ENCODE measurements around the gene PRKN. TPM values are rescaled to one million over a fixed set of nuclear protein-coding genes. Genes with fewer than 3 reads are reported as not detected.

PRKN gene
- total RNA-seq, 2 donors from 2014 or later: 10.7 to 21.2 TPM

DNA sequence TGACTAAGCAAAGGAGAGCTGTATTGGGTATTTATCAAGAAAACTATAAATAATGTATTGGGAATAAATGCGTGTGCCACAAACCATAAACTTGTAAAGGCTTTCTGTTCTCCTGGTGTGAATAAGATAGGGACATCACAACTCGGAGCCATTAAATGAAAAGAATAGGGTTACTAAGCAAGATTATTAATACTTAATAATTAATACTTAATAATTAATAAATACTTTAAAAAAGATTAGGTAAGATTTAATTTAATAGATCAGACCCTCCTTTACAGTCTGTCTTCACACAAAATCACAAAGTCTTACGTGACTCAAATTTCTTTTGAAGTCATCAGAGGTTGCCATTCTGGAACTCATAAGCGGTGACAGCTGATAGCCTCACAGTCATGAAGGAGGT lies 648.9 kb downstream of the PRKN start:
- H3K4me3 ChIP-seq: no peak overlapping the region

GRCh38 chr6:162078126-162078525 lies 649.4 kb downstream of the PRKN start:
- intact Hi-C loops (cut with DNase I): no loop called here
- Histone ChIP-seq H3K4me3 (no peak overlapping the region), H3K27ac (no peak overlapping the region), H3K27me3 (replicated peaks; ENCODE audit: insufficient read depth) (no peaks in the 10 kb centered on the region), H3K4me1 (replicated peaks) (no peaks in the 10 kb centered on the region), H3K36me3 (no peaks in the 10 kb centered on the region), H3K9me3 (no peaks in the 10 kb centered on the region)
- TF ChIP-seq POLR2AphosphoS5 (IDR thresholded peaks at IDR 0.05) (no peak), POLR2A (IDR thresholded peaks at IDR 0.05) (no peak)
- TF ChIP-seq, protein P1, sequence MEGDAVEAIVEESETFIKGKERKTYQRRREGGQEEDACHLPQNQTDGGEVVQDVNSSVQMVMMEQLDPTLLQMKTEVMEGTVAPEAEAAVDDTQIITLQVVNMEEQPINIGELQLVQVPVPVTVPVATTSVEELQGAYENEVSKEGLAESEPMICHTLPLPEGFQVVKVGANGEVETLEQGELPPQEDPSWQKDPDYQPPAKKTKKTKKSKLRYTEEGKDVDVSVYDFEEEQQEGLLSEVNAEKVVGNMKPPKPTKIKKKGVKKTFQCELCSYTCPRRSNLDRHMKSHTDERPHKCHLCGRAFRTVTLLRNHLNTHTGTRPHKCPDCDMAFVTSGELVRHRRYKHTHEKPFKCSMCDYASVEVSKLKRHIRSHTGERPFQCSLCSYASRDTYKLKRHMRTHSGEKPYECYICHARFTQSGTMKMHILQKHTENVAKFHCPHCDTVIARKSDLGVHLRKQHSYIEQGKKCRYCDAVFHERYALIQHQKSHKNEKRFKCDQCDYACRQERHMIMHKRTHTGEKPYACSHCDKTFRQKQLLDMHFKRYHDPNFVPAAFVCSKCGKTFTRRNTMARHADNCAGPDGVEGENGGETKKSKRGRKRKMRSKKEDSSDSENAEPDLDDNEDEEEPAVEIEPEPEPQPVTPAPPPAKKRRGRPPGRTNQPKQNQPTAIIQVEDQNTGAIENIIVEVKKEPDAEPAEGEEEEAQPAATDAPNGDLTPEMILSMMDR (IDR thresholded peaks at IDR 0.05): no peak
- DNase-seq (ENCODE audit: low spot score): no peak
- WGBS: 65% methylated on average over 3 of the region's 3 CpGs

More for the DNA sequence above, 648.9 kb downstream of the PRKN start:
- 77% methylated on average over 4 of the region's 4 CpGs for WGBS
- Histone ChIP-seq H3K27ac (no peak overlapping the region), H3K27me3 (replicated peaks; ENCODE audit: insufficient read depth) (no peaks in the 10 kb centered on the region), H3K4me1 (replicated peaks) (no peaks in the 10 kb centered on the region), H3K9me3 (no peaks in the 10 kb centered on the region), H3K36me3 (no peaks in the 10 kb centered on the region)
- TF ChIP-seq POLR2AphosphoS5 (IDR thresholded peaks at IDR 0.05) (no peak), POLR2A (IDR thresholded peaks at IDR 0.05) (no peak)
- TF ChIP-seq, protein P1 (IDR thresholded peaks at IDR 0.05): no peak
- no peak for DNase-seq (ENCODE audit: low spot score)
- intact Hi-C loops (cut with DNase I): no loop called here

DNA sequence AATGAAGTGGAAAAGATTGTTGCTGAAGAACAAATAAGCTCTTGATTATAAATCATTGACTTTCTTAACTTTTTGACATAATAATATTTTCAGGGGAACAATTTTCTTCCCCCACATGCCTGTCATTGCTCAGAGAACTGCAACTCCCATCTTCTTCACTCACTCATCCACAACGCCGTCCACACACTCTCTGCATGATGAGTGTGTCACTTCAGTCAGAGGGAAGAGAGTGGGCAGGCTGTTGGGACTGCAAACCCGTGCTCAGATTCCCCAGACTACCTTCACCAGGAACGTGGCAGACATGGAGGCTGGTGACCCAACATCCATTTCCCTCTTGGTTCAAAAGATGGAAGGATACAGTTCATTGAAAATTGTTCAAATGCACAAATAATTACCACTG lies 650.8 kb downstream of the PRKN start:
- intact Hi-C loops (cut with DNase I): no loop called here
- no peak for DNase-seq (ENCODE audit: low spot score)
- no peak overlapping the region for H3K27ac ChIP-seq
- WGBS: 77% methylated on average over 4 of the region's 4 CpGs
- no peaks in the 10 kb centered on the region for H3K36me3 ChIP-seq
- no peaks in the 10 kb centered on the region for H3K9me3 ChIP-seq
- no peaks in the 10 kb centered on the region for H3K27me3 ChIP-seq (replicated peaks; ENCODE audit: insufficient read depth)
- no peak overlapping the region for H3K4me3 ChIP-seq
- no peak for TF ChIP-seq POLR2A (IDR thresholded peaks at IDR 0.05)
- TF ChIP-seq POLR2AphosphoS5 (IDR thresholded peaks at IDR 0.05): no peak
- TF ChIP-seq, protein P1 (IDR thresholded peaks at IDR 0.05): no peak
- no peaks in the 10 kb centered on the region for H3K4me1 ChIP-seq (replicated peaks)

DNA sequence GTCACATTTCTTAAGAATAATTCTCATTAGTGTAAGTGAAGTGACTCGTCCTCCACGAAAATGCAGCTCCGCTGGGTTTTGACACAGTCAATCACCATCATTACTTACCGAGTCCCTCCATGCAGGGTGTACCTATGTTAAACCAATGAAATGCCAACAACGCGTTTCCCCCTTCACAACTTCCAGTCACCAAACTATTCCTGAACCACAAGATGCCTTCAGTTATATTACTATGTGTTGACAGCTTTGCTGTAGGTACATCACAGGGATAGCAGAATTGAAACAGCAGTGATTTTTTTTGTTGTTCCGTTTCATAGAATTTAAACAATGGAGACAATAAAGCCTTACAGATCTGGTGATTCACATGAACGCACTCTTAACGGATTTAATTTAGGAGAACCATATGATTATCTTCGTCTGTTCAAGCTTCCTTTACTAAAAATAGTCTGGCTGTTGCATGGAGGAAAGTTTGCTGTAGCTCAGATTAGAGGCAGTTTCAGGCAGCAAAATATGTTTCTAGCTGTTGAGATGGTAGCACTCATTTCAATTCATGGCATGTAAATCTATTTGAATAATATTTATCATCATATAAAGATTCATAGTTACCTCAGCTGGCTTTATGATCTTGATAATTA lies 652.8 kb downstream of the PRKN start:
- intact Hi-C loops (cut with DNase I): no loop called here
- 84% methylated on average over 10 of the region's 10 CpGs for WGBS
- no peak for DNase-seq (ENCODE audit: low spot score)
- no peak overlapping the region for H3K27ac ChIP-seq
- no peak overlapping the region for H3K4me3 ChIP-seq
- H3K4me1 ChIP-seq (replicated peaks): no peaks in the 10 kb centered on the region
- no peaks in the 10 kb centered on the region for H3K9me3 ChIP-seq
- H3K36me3 ChIP-seq: no peaks in the 10 kb centered on the region
- TF ChIP-seq POLR2A (IDR thresholded peaks at IDR 0.05): no peak
- TF ChIP-seq POLR2AphosphoS5 (IDR thresholded peaks at IDR 0.05): no peak
- TF ChIP-seq, protein P1 (IDR thresholded peaks at IDR 0.05): no peak
- H3K27me3 ChIP-seq (replicated peaks; ENCODE audit: insufficient read depth): no peaks in the 10 kb centered on the region

GRCh38 chr6:162070639-162071038 lies 656.9 kb downstream of the PRKN start:
- Histone ChIP-seq H3K27ac (no peak overlapping the region), H3K9me3 (no peaks in the 10 kb centered on the region), H3K4me1 (replicated peaks) (no peaks in the 10 kb centered on the region), H3K36me3 (no peaks in the 10 kb centered on the region), H3K4me3 (no peak overlapping the region), H3K27me3 (replicated peaks; ENCODE audit: insufficient read depth) (no peaks in the 10 kb centered on the region)
- WGBS: 96% methylated on average over 4 of the region's 5 CpGs
- TF ChIP-seq POLR2AphosphoS5 (IDR thresholded peaks at IDR 0.05) (no peak), POLR2A (IDR thresholded peaks at IDR 0.05) (no peak)
- TF ChIP-seq, protein P1 (IDR thresholded peaks at IDR 0.05): no peak
- DNase-seq (ENCODE audit: low spot score): no peak
- intact Hi-C loops (cut with DNase I): no loop called here
